Natural killer cell (primary cell): ENCODE measurements around the gene ZNF746. TPM values are rescaled to one million over a fixed set of nuclear protein-coding genes. Genes with fewer than 3 reads are reported as not detected.

ENCODE experiments used
- ATAC-seq, 3 donors: fragments of 150-1000 bp in 2 of 3; fragments of 200-7000 bp in 1 of 3; cut with Tn5 transposase; 1 replicate in 1 of 3; 2 replicates in 2 of 3; pipeline ENCODE4 v1.10.0; 2021; ENCODE audit warnings: mild to moderate bottlenecking in 2 of 3, moderate library complexity in 2 of 3
- DNase-seq, 2 donors: peaks; one replicate each; pipeline versions ENCODE4 v3.0.0 to v3.0.0-alpha.2; 2013 to 2021; ENCODE audit warnings: mixed read lengths in 1 of 2
- H3K27ac ChIP-seq: one replicate; pipeline ENCODE4 v1.5.1; 2013; ENCODE audit warnings: mild to moderate bottlenecking, low read length
- H3K27me3 ChIP-seq: one replicate; pipeline ENCODE4 v1.6.1; 2013; ENCODE audit warnings: low read length; ENCODE audit not compliant: control insufficient read depth, insufficient read depth
- H3K36me3 ChIP-seq: one replicate; pipeline ENCODE4 v1.6.1; 2013; ENCODE audit warnings: low read length; ENCODE audit not compliant: control insufficient read depth, insufficient read depth
- H3K4me1 ChIP-seq: one replicate; pipeline ENCODE4 v1.6.1; 2013; ENCODE audit warnings: low read length; ENCODE audit not compliant: control insufficient read depth, insufficient read depth
- H3K4me3 ChIP-seq: one replicate; pipeline ENCODE4 v1.5.1; 2013; ENCODE audit warnings: low read length
- H3K9me3 ChIP-seq: one replicate; pipeline ENCODE4 v1.6.1; 2013; ENCODE audit warnings: low read length; ENCODE audit not compliant: control insufficient read depth, insufficient read depth
- H3K27ac Mint-ChIP-seq, 2 donors: one replicate each; pipeline ENCODE4 v1.8.0; 2022; ENCODE audit warnings: mild to moderate bottlenecking in 2 of 2, mixed read lengths in 2 of 2, moderate library complexity in 1 of 2
- H3K27me3 Mint-ChIP-seq, 2 donors: one replicate each; pipeline ENCODE4 v1.8.0; 2022; ENCODE audit warnings: low read depth in 2 of 2, mixed read lengths in 2 of 2
- H3K36me3 Mint-ChIP-seq: one replicate; pipeline ENCODE4 v1.8.0; 2022; ENCODE audit warnings: mixed read lengths
- H3K4me1 Mint-ChIP-seq, 2 donors: one replicate each; pipeline ENCODE4 v1.8.0; 2022; ENCODE audit warnings: mixed read lengths in 2 of 2
- H3K4me3 Mint-ChIP-seq: one replicate; pipeline ENCODE4 v1.8.0; 2022; ENCODE audit warnings: mild to moderate bottlenecking, moderate library complexity, mixed read lengths
- H3K9me3 Mint-ChIP-seq, 2 donors: one replicate each; pipeline ENCODE4 v1.8.0; 2022; ENCODE audit warnings: mixed read lengths in 2 of 2
- WGBS: methylation state at CpG from one replicate; pipeline ENCODE4 v1.1.7; 2013; ENCODE audit warnings: missing lambda C conversion rate; ENCODE audit not compliant: insufficient coverage; 5-methylcytosine and 5-hydroxymethylcytosine counted together
- intact Hi-C: fragments of 100-400 bp; cut with micrococcal nuclease; formaldehyde crosslinking; loops from one replicate; pipeline ENCODE4 v1.14.2; 2022
- total RNA-seq, 4 donors: library from RNA; stranded (reverse); fragments of 120-200 nt in 1 of 4; gene quantifications; one replicate each; pipeline versions ENCODE4 v1.2.3 to v1.2.4, GENCODE V29; 2013 to 2022
- TF ChIP-seq, protein P1 (sequence below): fragments of 200-600 bp; IDR thresholded peaks from one replicate; pipeline ENCODE4 v1.8.0; 2022; ENCODE audit warnings: antibody characterized with exemption

ZNF746 gene
- total RNA-seq, 3 donors from 2014 or later (not counting 1 experiment from before 2014, with no cell fraction given): 41.4 to 48.6 (median 47.3) TPM

DNA sequence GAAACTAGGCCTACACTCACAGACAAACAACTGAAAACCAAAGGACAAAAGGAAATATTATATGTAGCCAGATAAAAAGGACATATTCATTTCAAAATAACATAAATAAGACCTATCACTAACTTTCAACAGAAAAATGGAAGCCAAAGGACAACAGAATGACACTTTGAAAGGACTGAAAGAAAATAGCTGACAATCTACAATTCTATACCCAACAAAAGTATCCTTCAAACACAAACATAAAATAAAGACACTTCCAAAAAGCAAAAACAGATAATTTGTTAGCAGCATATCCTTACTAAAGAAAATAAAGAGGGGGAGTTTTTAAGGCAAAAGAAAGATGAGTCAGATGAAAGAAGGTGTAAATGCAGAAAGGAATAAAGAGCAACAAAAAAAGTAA lies 7.9 kb upstream of the ZNF746 start:
- DNase-seq (no peak), ATAC-seq (no peak)
- H3K27ac ChIP-seq: no peak overlapping the region
- intact Hi-C loops: no loop called here
- peaks cover 1 to 2% of the 10 kb centered on the region in 2 donors for H3K4me1 Mint-ChIP-seq
- H3K4me1 ChIP-seq: peaks cover 2% of the 10 kb centered on the region
- no peaks in the 10 kb centered on the region for H3K27me3 ChIP-seq
- H3K9me3 ChIP-seq: peaks cover 16% of the 10 kb centered on the region
- no peak overlapping the region for H3K4me3 Mint-ChIP-seq
- TF ChIP-seq, protein P1, sequence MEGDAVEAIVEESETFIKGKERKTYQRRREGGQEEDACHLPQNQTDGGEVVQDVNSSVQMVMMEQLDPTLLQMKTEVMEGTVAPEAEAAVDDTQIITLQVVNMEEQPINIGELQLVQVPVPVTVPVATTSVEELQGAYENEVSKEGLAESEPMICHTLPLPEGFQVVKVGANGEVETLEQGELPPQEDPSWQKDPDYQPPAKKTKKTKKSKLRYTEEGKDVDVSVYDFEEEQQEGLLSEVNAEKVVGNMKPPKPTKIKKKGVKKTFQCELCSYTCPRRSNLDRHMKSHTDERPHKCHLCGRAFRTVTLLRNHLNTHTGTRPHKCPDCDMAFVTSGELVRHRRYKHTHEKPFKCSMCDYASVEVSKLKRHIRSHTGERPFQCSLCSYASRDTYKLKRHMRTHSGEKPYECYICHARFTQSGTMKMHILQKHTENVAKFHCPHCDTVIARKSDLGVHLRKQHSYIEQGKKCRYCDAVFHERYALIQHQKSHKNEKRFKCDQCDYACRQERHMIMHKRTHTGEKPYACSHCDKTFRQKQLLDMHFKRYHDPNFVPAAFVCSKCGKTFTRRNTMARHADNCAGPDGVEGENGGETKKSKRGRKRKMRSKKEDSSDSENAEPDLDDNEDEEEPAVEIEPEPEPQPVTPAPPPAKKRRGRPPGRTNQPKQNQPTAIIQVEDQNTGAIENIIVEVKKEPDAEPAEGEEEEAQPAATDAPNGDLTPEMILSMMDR: no peak
- H3K9me3 Mint-ChIP-seq: peaks cover 5 to 10% of the 10 kb centered on the region in 2 donors
- peaks cover 11 to 15% of the 10 kb centered on the region in 2 donors for H3K27me3 Mint-ChIP-seq
- H3K36me3 ChIP-seq: no peaks in the 10 kb centered on the region
- peaks cover 24% of the 10 kb centered on the region for H3K36me3 Mint-ChIP-seq
- no peak overlapping the region for H3K4me3 ChIP-seq
- H3K27ac Mint-ChIP-seq: no peak overlapping the region

DNA sequence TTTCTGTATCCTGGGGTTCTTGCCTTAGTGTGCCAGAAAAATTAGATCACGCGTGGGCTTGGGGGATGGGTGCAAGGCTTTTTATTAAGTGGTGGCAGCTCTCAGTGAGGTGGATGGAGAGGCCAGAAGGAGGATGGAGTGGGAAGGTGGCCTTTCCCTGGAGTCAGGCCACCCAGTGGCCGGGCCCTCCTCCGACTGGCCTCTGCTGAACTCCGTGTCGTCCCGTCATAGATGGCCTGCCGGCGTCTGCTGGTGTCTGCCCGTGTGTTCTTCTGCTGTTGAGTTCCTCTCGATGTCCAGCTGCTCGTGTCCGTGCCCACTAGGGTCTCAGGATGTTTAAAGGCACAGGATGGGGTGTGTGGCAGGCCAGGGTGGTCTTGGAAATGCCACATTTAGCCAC lies 4.0 kb upstream of the ZNF746 start:
- Histone ChIP-seq H3K27ac (no peak overlapping the region), H3K4me1 (peaks cover 15% of the 10 kb centered on the region), H3K4me3 (no peak overlapping the region), H3K9me3 (peaks cover 3% of the 10 kb centered on the region), H3K36me3 (no peaks in the 10 kb centered on the region), H3K27me3 (no peaks in the 10 kb centered on the region)
- peaks cover 16 to 17% of the 10 kb centered on the region in 2 donors for H3K4me1 Mint-ChIP-seq
- H3K27ac Mint-ChIP-seq: no peak overlapping the region
- intact Hi-C loops: no loop called here
- ATAC-seq (no peak), DNase-seq (no peak)
- TF ChIP-seq, protein P1: no peak
- peaks cover 14% of the 10 kb centered on the region for H3K36me3 Mint-ChIP-seq
- H3K27me3 Mint-ChIP-seq: peaks cover 11 to 15% of the 10 kb centered on the region in 2 donors
- no peak overlapping the region for H3K4me3 Mint-ChIP-seq
- H3K9me3 Mint-ChIP-seq: peaks cover 2% of the 10 kb centered on the region in 2 donors
- WGBS: 94% methylated on average over 13 of the region's 13 CpGs

DNA sequence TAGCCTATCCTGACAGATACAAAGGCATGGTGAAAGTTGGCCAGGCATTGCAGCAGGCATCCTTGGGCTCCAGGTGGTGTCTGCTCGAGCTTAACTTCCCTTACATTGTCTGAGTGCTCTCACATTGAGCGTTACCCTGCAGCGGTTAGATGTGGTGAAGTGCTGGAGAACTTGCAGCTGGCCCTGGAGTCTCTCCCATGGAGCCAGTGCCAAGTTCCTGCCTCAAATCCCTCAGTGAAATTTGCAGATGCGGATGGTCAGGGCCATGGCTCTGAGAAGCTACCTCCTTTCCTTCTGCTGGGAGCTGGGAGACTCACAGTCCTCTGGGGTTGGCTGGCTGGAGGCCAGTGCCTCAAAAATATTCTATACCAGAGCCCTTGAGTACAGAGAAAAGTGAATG lies 3.3 kb upstream of the ZNF746 start:
- Mint-ChIP-seq H3K36me3 (peaks cover 13% of the 10 kb centered on the region), H3K27me3 (peaks cover 11 to 15% of the 10 kb centered on the region in 2 donors), H3K4me1 (peaks cover 24% of the 10 kb centered on the region in 2 donors), H3K4me3 (no peak overlapping the region), H3K27ac (no peak overlapping the region), H3K9me3 (peaks cover 2% of the 10 kb centered on the region in 2 donors)
- intact Hi-C loops: no loop called here
- H3K27me3 ChIP-seq: no peaks in the 10 kb centered on the region
- H3K27ac ChIP-seq: no peak overlapping the region
- no peaks in the 10 kb centered on the region for H3K9me3 ChIP-seq
- no peaks in the 10 kb centered on the region for H3K36me3 ChIP-seq
- ATAC-seq (no peak), DNase-seq (no peak)
- H3K4me1 ChIP-seq: peaks cover 23% of the 10 kb centered on the region
- 86% methylated on average over 4 of the region's 4 CpGs for WGBS
- TF ChIP-seq, protein P1: no peak
- no peak overlapping the region for H3K4me3 ChIP-seq

DNA sequence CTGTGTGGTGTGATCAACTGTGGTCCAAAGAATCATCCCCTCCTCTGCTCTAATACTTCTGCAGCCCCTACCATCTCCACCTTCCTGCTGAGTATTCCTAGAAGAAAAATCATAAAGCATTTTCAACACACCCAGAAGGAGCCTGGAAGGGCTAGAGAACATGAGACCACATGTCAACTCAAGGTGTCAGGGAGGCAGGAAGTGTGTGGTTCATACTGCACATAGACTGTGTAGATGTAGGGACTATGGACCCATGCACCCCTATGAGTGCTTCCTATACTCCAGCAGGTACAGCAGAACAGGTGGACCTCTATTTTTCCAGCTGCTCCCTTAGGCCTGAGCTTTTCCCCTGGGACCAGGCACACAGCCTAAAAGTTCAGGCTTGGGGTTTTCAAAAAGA lies 2.6 kb upstream of the ZNF746 start:
- no peak for ATAC-seq
- H3K27ac ChIP-seq: no peak overlapping the region
- H3K36me3 ChIP-seq: no peaks in the 10 kb centered on the region
- H3K9me3 Mint-ChIP-seq: peaks cover 2% of the 10 kb centered on the region in 2 donors
- peaks cover 10 to 11% of the 10 kb centered on the region in 2 donors for H3K27me3 Mint-ChIP-seq
- H3K4me1 Mint-ChIP-seq: peaks cover 31% of the 10 kb centered on the region in 2 donors
- H3K9me3 ChIP-seq: no peaks in the 10 kb centered on the region
- H3K4me3 Mint-ChIP-seq: peak overlapping the region; percentile 18
- H3K4me3 ChIP-seq: no peak overlapping the region
- intact Hi-C loops: no loop called here
- peak in 1 of 2 donors; percentile 36 for DNase-seq
- TF ChIP-seq, protein P1: no peak
- H3K27ac Mint-ChIP-seq: no peak overlapping the region
- peaks cover 25% of the 10 kb centered on the region for H3K4me1 ChIP-seq
- H3K27me3 ChIP-seq: no peaks in the 10 kb centered on the region
- peaks cover 6% of the 10 kb centered on the region for H3K36me3 Mint-ChIP-seq
